Endothelial cell of umbilical vein (primary cell): ENCODE data around the gene SAMD1. TPM values are rescaled to one million over a fixed set of nuclear protein-coding genes. Genes with fewer than 3 reads are reported as not detected.

ENCODE experiments used
- BruUV-seq: library from RNA; stranded (reverse); fragments of 400-500 nt; replicated peaks from 2 replicates; lab custom pipeline; 2021; lab: Mats Ljungman, UMichigan
- CTCF ChIA-PET: fragments of 300-600, 350-600 bp; sonication (Branson Sonifier 250); formaldehyde crosslinking; loops from one replicate; lab custom pipeline; 2021; ENCODE audit warnings: antibody characterized with exemption, inconsistent platforms; lab: Charles Lee
- POLR2A ChIA-PET: fragments of 300-600, 350-600 bp; sonication (Branson Sonifier 250); formaldehyde crosslinking; loops from one replicate; lab custom pipeline; 2021; ENCODE audit warnings: antibody characterized with exemption, inconsistent platforms; lab: Charles Lee
- DNase-seq: peaks from one replicate; pipeline ENCODE4 v3.0.0-alpha.2; 2011; ENCODE audit warnings: low read depth, low spot score
- FAIRE-seq: peaks from 2 replicates; lab custom pipeline; 2011; peaks lifted over from hg19 to GRCh38; lab: Jason Lieb, UNC
- H2AFZ ChIP-seq: 2 replicates; pipeline ENCODE4 v1.6.0; 2012; ENCODE audit warnings: low read depth, low read length, control low read depth, inconsistent platforms
- H3K27ac ChIP-seq: 2 replicates; pipeline ENCODE4 v1.5.1; 2011; ENCODE audit warnings: low read depth, mild to moderate bottlenecking, control low read depth, low read length, moderate library complexity; ENCODE audit not compliant: insufficient read depth
- H3K27me3 ChIP-seq, 2 experiments: 2 replicates each; pipeline versions ENCODE4 v1.6.0 to v1.6.1; 2011; ENCODE audit warnings: low read length in 2 of 2, mixed read lengths in 1 of 2; ENCODE audit not compliant: control insufficient read depth in 2 of 2, insufficient read depth in 2 of 2
- H3K36me3 ChIP-seq, 2 experiments: 2 replicates in 1 of 2; 3 replicates in 1 of 2; pipeline ENCODE4 v1.5.1; 2011; ENCODE audit warnings: low read length in 2 of 2, mild to moderate bottlenecking in 1 of 2, moderate library complexity in 1 of 2; ENCODE audit not compliant: control insufficient read depth in 2 of 2, insufficient read depth in 2 of 2; ENCODE audit errors: extremely low read depth in 1 of 2
- H3K4me1 ChIP-seq: 3 replicates; pipeline ENCODE4 v1.5.1; 2011; ENCODE audit warnings: mild to moderate bottlenecking, low read length; ENCODE audit not compliant: control insufficient read depth, insufficient read depth; ENCODE audit errors: extremely low read depth
- H3K4me2 ChIP-seq: 2 replicates; pipeline ENCODE4 v1.6.1; 2011; ENCODE audit warnings: low read length, control low read depth, mixed read lengths; ENCODE audit not compliant: insufficient read depth
- H3K4me3 ChIP-seq, 3 experiments: fragments of 200-600 bp in 1 of 3; sonication (generic), shearing (Covaris generic) in 1 of 3; replicated peaks in 1 of 3; 2 replicates each; pipeline ENCODE4 v1.5.1; 2011 to 2016; ENCODE audit warnings: control low read depth in 3 of 3, low read length in 3 of 3, mild to moderate bottlenecking in 2 of 3, inconsistent platforms in 1 of 3, low read depth in 1 of 3, moderate library complexity in 1 of 3; ENCODE audit not compliant: insufficient read depth in 1 of 3
- H3K79me2 ChIP-seq: 2 replicates; pipeline ENCODE4 v1.6.0; 2012; ENCODE audit warnings: low read length, inconsistent platforms; ENCODE audit not compliant: control insufficient read depth, insufficient read depth
- H3K9ac ChIP-seq: replicated peaks from 2 replicates; pipeline ENCODE3; 2011; ENCODE audit warnings: low read length, control low read depth; ENCODE audit not compliant: insufficient read depth; ENCODE audit errors: extremely low read depth
- H3K9me1 ChIP-seq: replicated peaks from 3 replicates; pipeline ENCODE4 v1.6.0; 2011; ENCODE audit warnings: mild to moderate bottlenecking, low read length; ENCODE audit not compliant: control insufficient read depth, insufficient read depth; ENCODE audit errors: extremely low read depth
- H3K9me3 ChIP-seq: replicated peaks from 2 replicates; pipeline ENCODE4 v1.5.1; 2012; ENCODE audit warnings: low read length, inconsistent platforms; ENCODE audit not compliant: control insufficient read depth, insufficient read depth
- H4K20me1 ChIP-seq: replicated peaks from 2 replicates; pipeline ENCODE3; 2011; ENCODE audit warnings: mild to moderate bottlenecking, low read length; ENCODE audit not compliant: control insufficient read depth, insufficient read depth; ENCODE audit errors: extremely low read depth
- EZH2 ChIP-seq: IDR thresholded peaks from 2 replicates; pipeline ENCODE4 v1.6.1; 2012; ENCODE audit warnings: borderline replicate concordance, low read depth, mild to moderate bottlenecking, moderate library complexity, low read length, inconsistent platforms; ENCODE audit not compliant: severe bottlenecking
- dilution Hi-C: fragments of 300-500 bp; cut with MboI; formaldehyde crosslinking; loops from one replicate; pipeline ENCODE4 v1.15.0; 2019; ENCODE audit warnings: low sequenced_read_pairs; ENCODE audit not compliant: extremely low pct_ligation_motif_present
- intact Hi-C: fragments of 100-400 bp; cut with micrococcal nuclease; formaldehyde crosslinking; loops from one replicate; pipeline ENCODE4 v1.10.0; 2022
- polyA plus RNA-seq, 4 experiments: library from polyadenylated mRNA; depleted of rRNA in 3 of 4; stranded (reverse) in 3 of 4; unstranded in 1 of 4; fragments of >200 nt; gene quantifications; 2 replicates each; pipeline versions ENCODE4 v1.2.1 to v1.2.3, GENCODE V29; 2011 to 2012; ENCODE audit warnings: missing spikeins in 1 of 4
- total RNA-seq: library from RNA; stranded (reverse); gene quantifications from 2 replicates; pipeline ENCODE4 v1.2.3, GENCODE V29; 2021
- TF ChIP-seq, protein P1 (sequence below), 2 donors: IDR thresholded peaks; 1 replicate in 1 of 2; 2 replicates in 1 of 2; pipeline ENCODE4 v1.5.1; 2011; ENCODE audit warnings: low read length in 2 of 2, mild to moderate bottlenecking in 2 of 2, moderate library complexity in 2 of 2, control low read depth in 1 of 2, inconsistent platforms in 1 of 2, low read depth in 1 of 2; ENCODE audit not compliant: insufficient read depth in 1 of 2; ENCODE audit errors: extremely low read depth in 1 of 2

Gene SAMD1
- total and polyA plus RNA-seq, 2 donors (not counting 3 experiments of a cell fraction or from before 2014, with no cell fraction given): 14.1 to 35.9 TPM

DNA sequence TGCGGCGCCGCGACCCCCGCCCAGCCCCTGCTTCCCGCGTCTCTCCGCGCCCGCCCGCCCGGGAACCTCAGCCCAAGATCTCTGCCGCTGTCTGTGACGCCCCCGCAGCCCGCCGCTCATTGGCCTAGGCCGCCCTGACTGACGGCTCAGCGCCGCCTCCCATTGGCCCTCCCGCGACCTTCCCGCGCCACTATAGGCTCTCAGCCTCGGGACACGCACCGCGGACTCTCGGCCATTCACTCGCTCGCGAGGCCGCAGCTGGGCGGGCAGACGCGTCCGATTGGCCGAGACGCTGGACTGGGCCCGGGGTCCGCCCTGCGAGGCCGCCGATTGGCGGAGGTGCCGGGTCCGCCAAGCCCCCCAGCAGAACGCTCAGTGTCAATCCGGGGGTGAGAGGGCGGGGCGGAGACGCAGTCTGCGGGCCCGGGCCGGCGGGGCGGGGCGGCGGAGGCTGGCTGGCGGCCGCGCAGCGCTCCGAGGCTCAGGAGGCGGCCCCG, 27.2 kb upstream of the SAMD1 start, which contains the start of gene PRKACA:
Gene PRKACA (minus strand): TSS at position 95 of the 497 bp plus-strand sequence. CDS start 215 bp downstream, outside the sequence.
- intact Hi-C loops: loop anchor here (1.0 to 2.0 kb wide), 4 partner anchors 19 to 237 kb away; partner anchors contain the start of genes ASF1B and SAMD1
- no TSS peak for BruUV-seq
- peak; percentile 99 for FAIRE-seq

More for the DNA sequence above, 27.2 kb upstream of the SAMD1 start, which contains the start of gene PRKACA:
- TF ChIP-seq, protein P1, sequence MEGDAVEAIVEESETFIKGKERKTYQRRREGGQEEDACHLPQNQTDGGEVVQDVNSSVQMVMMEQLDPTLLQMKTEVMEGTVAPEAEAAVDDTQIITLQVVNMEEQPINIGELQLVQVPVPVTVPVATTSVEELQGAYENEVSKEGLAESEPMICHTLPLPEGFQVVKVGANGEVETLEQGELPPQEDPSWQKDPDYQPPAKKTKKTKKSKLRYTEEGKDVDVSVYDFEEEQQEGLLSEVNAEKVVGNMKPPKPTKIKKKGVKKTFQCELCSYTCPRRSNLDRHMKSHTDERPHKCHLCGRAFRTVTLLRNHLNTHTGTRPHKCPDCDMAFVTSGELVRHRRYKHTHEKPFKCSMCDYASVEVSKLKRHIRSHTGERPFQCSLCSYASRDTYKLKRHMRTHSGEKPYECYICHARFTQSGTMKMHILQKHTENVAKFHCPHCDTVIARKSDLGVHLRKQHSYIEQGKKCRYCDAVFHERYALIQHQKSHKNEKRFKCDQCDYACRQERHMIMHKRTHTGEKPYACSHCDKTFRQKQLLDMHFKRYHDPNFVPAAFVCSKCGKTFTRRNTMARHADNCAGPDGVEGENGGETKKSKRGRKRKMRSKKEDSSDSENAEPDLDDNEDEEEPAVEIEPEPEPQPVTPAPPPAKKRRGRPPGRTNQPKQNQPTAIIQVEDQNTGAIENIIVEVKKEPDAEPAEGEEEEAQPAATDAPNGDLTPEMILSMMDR (IDR thresholded peaks at IDR 0.05; ENCODE audit: extremely low read depth in 1 of 2, insufficient read depth in 1 of 2, low read depth in 1 of 2, low read length in 2 of 2): no peak
- TF ChIP-seq EZH2: peak; percentile 47
- Histone ChIP-seq H3K27me3 (no peaks in the 10 kb centered on the region), H3K27ac (peak within 1 kb of the TSS; percentile 94), H3K4me3 (peak within 1 kb of the TSS; percentile 67 to 84 (median 80)), H3K4me1 (peaks cover 25% of the 10 kb centered on the region), H3K4me2 (peak within 1 kb of the TSS; percentile 82), H3K36me3 (no peaks in the 10 kb centered on the region), H3K9me3 (no peaks in the 10 kb centered on the region), H4K20me1 (no peaks in the 10 kb centered on the region), H3K9ac (peak within 1 kb of the TSS; percentile 82), H3K9me1 (no peaks in the 10 kb centered on the region), H2AFZ (peak within 1 kb of the TSS; percentile 53), H3K79me2 (peaks cover 27% of the 10 kb centered on the region)
- DNase-seq: peak; percentile 99
- POLR2A ChIA-PET: no interaction called here
- dilution Hi-C loops: no loop called here
- CTCF ChIA-PET: interaction anchor here (0.7 to 2.1 kb wide), 3 partner anchors 19 to 31 kb away, joined by 3 to 10 read pairs (median 5); partner anchors contain the start of gene ASF1B
